BLaER1 treated with 17β-estradiol and CSF1 and Interleukin-3, amounts not matched to agents 10 nM and 100 nM (cell line): ENCODE data around the gene GRAMD1B.
A peak's percentile ranks its signal among the peaks of the same experiment; 100 is the strongest.

Experiments
- H3K27ac ChIP-seq, 11 experiments: shearing (Covaris generic); formaldehyde crosslinking; 2 replicates each; pipeline ENCODE4 v1.8.1; 2022
- H3K27me3 ChIP-seq, 11 experiments: shearing (Covaris generic); formaldehyde crosslinking; 2 replicates each; pipeline ENCODE4 v1.8.1; 2022
- H3K36me3 ChIP-seq, 11 experiments: shearing (Covaris generic); formaldehyde crosslinking; 2 replicates each; pipeline ENCODE4 v1.8.1; 2022
- H3K4me1 ChIP-seq, 10 experiments: shearing (Covaris generic); formaldehyde crosslinking; 2 replicates each; pipeline ENCODE4 v1.8.1; 2022
- H3K4me2 ChIP-seq, 11 experiments: shearing (Covaris generic); formaldehyde crosslinking; 2 replicates each; pipeline ENCODE4 v1.8.1; 2022
- H3K4me3 ChIP-seq, 10 experiments: shearing (Covaris generic); formaldehyde crosslinking; 2 replicates each; pipeline ENCODE4 v1.8.1; 2022
- H3K9ac ChIP-seq, 11 experiments: shearing (Covaris generic); formaldehyde crosslinking; 2 replicates each; pipeline ENCODE4 v1.8.1; 2022
- H3K9me3 ChIP-seq, 11 experiments: shearing (Covaris generic); formaldehyde crosslinking; replicated peaks in 1 of 11; 2 replicates each; pipeline ENCODE4 v1.8.1; 2022
- H4K20me1 ChIP-seq, 11 experiments: shearing (Covaris generic); formaldehyde crosslinking; 2 replicates each; pipeline ENCODE4 v1.8.1; 2022
- Cebpa-rat ChIP-seq, 11 experiments: shearing (Covaris generic); IDR thresholded peaks; 2 replicates each; pipeline ENCODE4 v1.8.1; 2022

GRAMD1B gene

DNA sequence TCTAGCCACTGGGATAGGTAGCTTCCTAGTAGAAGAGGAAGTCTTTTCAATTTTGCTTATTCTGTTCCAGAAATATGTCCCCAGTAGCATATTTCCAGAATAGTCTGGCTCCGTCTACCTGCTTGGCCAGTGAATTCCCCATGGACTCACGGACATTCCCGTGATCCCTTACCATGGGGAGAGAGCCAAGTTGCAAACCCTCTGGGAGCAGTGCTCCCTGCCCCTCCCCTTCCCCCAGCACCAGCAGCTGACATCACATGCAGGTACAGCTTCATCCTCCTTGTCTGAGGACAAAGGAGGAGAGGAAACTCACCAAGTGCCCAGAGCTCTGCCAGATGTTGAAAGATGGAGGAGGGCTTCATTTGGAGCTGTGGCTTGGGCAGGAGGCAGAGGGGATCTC, 61.2 kb downstream of the GRAMD1B start:
- Histone ChIP-seq H4K20me1 (peaks cover 0 to 73% (median 5%) of the 10 kb centered on the region in 11 experiments; a peak in 10 of 22 replicates), H3K36me3 (peaks cover 0 to 14% (median 0%) of the 10 kb centered on the region in 11 experiments; a peak in 3 of 22 replicates), H3K4me1 (0 out of 20 replicates have a peak, but pooled peaks cover 0 to 4% (median 0%) of the 10 kb centered on the region in 10 experiments), H3K27ac (no peak overlapping the region), H3K4me2 (no peak overlapping the region), H3K9ac (no peak overlapping the region), H3K4me3 (no peak overlapping the region), H3K27me3 (peaks cover 0 to 28% (median 0%) of the 10 kb centered on the region in 11 experiments; a peak in 5 of 22 replicates), H3K9me3 (no peaks in the 10 kb centered on the region)
- TF ChIP-seq Cebpa-rat (IDR thresholded peaks at IDR 0.05), result no peak

DNA sequence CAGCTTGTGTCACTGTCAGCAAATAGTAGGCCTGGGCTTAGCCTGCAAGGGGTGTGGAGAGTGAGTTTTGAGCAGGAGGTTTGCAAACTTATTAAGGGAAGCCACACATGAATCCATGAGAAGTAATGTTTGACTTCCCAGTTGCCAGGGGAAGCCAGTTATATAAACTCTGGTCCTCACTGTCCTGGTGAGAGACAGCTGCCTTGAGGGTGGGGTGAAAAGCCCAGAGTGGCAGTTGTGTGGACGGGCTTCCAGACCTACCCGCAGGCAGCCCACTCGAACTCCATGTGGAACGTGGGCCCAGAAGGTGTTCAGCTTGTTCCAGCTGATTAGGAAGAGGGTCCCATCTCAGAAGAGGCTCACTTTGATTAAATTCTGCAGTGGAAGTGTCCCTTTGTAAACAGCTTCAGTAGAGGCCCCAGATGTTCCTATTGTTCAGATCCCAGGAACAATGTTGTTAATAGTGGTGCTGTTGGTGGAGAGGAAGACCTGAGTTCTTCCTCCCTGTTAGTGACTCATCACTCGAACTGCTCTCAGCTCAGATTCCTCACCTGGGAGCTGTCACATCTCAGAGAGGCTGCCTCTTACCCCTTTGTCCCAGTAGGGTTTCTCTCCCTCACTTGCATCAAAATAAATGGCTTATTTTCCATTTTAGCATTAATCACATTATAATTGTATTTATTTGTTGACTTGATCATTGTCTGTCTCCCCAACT, 63.4 kb downstream of the GRAMD1B start:
- Histone ChIP-seq H3K4me1 (0 out of 20 replicates have a peak, but pooled peaks cover 0 to 4% (median 0%) of the 10 kb centered on the region in 10 experiments), H3K9ac (no peak overlapping the region), H3K4me2 (no peak overlapping the region), H3K9me3 (no peaks in the 10 kb centered on the region), H3K4me3 (no peak overlapping the region), H3K36me3 (peaks cover 0 to 12% (median 0%) of the 10 kb centered on the region in 11 experiments; a peak in 4 of 22 replicates), H3K27me3 (peaks cover 0 to 13% (median 0%) of the 10 kb centered on the region in 11 experiments; a peak in 2 of 22 replicates), H4K20me1 (peaks cover 0 to 58% (median 5%) of the 10 kb centered on the region in 11 experiments; a peak in 11 of 22 replicates), H3K27ac (no peak overlapping the region)
- TF ChIP-seq Cebpa-rat (IDR thresholded peaks at IDR 0.05), result no peak

DNA sequence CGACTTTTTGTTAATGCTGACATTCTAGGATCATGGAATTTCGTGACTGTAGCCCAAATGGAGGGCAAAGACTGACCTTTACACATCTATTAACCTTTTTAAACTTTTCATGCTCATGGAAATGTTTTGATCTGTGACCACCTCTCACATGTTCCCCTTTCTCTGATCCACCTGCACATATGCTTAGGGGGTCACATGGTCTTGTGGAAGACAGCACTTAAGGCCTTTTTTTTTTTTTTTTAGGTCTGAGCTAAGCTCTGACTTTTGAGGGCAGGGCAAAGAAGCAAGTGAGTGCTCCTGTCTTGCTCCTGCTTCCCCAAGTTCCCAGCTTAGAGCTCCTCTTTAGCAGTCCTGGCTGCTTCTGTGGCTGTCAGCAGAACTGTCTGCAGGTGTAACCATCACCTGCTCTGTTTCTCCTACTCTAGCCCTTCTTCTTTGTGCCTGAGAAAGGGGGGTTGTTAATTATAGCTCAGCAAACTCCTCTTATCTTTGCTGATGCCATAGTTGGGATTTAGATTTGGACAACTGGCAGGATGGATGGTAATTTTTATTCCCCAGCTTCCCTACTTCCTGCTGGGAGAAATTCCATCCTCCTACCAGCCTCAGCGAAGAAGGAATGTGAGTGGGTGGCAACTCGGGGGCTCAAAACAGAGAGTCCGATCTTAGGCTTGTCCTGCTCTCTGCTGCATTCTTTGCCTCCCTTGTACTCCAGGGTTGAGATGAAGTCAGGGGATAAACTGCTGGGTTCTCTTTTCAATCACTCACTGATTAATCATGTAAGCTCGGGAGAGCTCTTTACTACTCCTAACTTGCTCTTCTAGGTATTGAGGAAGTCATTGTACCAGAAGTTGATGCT, 64.4 kb downstream of the GRAMD1B start:
- H3K9me3 ChIP-seq, result no peaks in the 10 kb centered on the region
- peaks cover 0 to 6% (median 0%) of the 10 kb centered on the region in 11 experiments; a peak in 1 of 22 replicates for H3K27me3 ChIP-seq
- H3K27ac ChIP-seq, result no peak overlapping the region
- H3K9ac ChIP-seq, result no peak overlapping the region
- 0 out of 20 replicates have a peak, but pooled peaks cover 0 to 4% (median 0%) of the 10 kb centered on the region in 10 experiments for H3K4me1 ChIP-seq
- H3K4me2 ChIP-seq, result no peak overlapping the region
- H3K36me3 ChIP-seq, result peaks cover 0 to 12% (median 0%) of the 10 kb centered on the region in 11 experiments; a peak in 4 of 22 replicates
- no peak overlapping the region for H3K4me3 ChIP-seq
- H4K20me1 ChIP-seq, result peaks cover 0 to 58% (median 5%) of the 10 kb centered on the region in 11 experiments; a peak in 11 of 22 replicates
- TF ChIP-seq Cebpa-rat (IDR thresholded peaks at IDR 0.05), result no peak

DNA sequence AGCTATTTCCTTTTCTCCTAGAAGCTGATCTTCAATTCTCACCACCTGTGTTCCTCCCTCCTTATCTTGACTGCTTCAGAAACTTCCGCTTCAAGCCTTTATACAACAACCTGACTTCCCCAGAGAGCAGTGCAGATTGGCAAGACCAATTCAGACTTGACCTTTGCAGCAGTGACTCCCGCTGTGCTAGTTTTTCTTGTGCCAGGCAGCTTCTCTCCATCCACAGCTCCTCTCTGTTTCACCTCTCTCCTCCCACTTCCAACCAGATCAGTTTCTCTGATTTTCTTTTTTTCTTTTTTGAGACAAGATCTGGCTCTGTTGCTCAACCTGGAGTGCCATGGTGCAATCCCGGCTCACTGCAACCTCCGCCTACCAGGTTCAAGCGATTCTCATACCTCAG, 74.3 kb downstream of the GRAMD1B start:
- Histone ChIP-seq H3K36me3 (no peaks in the 10 kb centered on the region; a peak in 1 of 22 replicates), H4K20me1 (peaks cover 0 to 15% (median 0%) of the 10 kb centered on the region in 11 experiments; a peak in 6 of 22 replicates), H3K9me3 (no peaks in the 10 kb centered on the region), H3K27me3 (no peaks in the 10 kb centered on the region), H3K27ac (peak overlapping the region in 3 of 11 experiments; percentile 28 to 41 (median 40); a peak in 3 of 22 replicates), H3K9ac (no peak overlapping the region), H3K4me1 (peaks cover 11 to 36% (median 31%) of the 10 kb centered on the region in 10 experiments), H3K4me3 (no peak overlapping the region), H3K4me2 (peak overlapping the region in 8 of 11 experiments; percentile 16 to 73 (median 64); a peak in 16 of 22 replicates)
- no peak for TF ChIP-seq Cebpa-rat (IDR thresholded peaks at IDR 0.05)

DNA sequence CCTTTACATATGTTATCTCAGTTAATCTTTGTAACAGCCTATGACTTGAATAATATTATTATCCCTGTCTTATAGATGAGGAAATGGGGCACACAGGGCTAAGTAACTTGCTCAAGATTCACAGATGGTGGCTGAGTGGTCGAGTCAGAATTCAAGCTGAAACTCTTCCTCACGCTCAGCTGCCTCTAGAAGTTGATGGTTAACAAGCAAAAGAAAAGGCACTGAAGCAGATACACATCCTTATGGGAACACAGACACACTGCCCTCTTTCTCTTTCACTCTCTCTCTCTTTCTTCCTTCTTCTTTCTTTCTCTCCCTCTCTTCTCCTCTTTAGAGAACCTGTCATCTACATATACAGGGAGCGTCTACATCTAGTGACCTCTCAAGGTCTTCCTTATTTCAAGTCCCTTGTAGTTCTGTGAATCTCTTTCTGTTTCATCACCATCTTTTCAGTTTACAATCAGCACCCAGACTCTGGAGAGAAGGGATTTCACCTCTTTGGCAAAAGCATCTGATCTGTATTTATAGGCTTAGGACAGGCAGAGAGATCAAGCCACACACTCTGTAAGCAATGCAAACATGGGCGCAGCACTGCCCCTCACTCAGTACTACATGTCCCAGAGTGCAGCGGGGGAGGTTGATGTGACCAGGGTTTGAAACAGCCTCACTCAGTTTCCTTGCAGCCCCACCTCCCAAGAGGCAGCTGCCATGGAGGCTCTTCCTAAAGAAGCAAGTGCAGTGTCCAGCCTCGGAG, 75.7 kb downstream of the GRAMD1B start:
- Histone ChIP-seq H3K4me3 (no peak overlapping the region), H3K27ac (peak overlapping the region in 4 of 11 experiments; percentile 28 to 41 (median 34); a peak in 5 of 22 replicates), H3K36me3 (no peaks in the 10 kb centered on the region), H3K9me3 (no peaks in the 10 kb centered on the region), H3K4me1 (peaks cover 11 to 49% (median 42%) of the 10 kb centered on the region in 10 experiments), H3K9ac (no peak overlapping the region), H3K4me2 (peak overlapping the region in 10 of 11 experiments; percentile 10 to 73 (median 57); a peak in 18 of 22 replicates), H4K20me1 (peaks cover 0 to 28% (median 5%) of the 10 kb centered on the region in 11 experiments; a peak in 9 of 22 replicates), H3K27me3 (no peaks in the 10 kb centered on the region)
- TF ChIP-seq Cebpa-rat (IDR thresholded peaks at IDR 0.05), result no peak

DNA sequence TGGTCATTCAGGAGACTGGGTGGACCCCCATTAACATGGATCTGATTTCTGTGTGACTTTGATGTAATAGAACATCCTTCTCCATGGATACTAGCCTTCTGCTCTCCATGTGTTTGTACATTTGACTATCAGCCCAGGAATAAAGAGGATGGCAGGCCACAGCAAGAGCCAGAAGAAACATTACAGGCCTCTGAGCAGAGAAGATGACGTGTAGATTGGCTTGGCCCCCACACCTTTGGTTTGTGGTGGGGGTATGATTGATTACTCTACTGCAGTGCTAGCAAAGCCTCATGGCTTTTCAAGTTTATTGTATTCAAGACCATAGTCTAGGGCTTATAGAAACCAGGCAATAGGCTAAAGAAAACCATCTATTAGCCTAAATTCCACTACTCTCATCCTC, 77.0 kb downstream of the GRAMD1B start:
- H3K9ac ChIP-seq, result no peak overlapping the region
- H3K27me3 ChIP-seq, result no peaks in the 10 kb centered on the region
- no peak for TF ChIP-seq Cebpa-rat (IDR thresholded peaks at IDR 0.05)
- H3K27ac ChIP-seq, result no peak overlapping the region
- H3K4me1 ChIP-seq, result peaks cover 11 to 63% (median 48%) of the 10 kb centered on the region in 10 experiments
- no peaks in the 10 kb centered on the region for H3K36me3 ChIP-seq
- no peaks in the 10 kb centered on the region for H3K9me3 ChIP-seq
- H3K4me3 ChIP-seq, result no peak overlapping the region
- no peak overlapping the region for H3K4me2 ChIP-seq
- peaks cover 0 to 38% (median 5%) of the 10 kb centered on the region in 11 experiments; a peak in 9 of 22 replicates for H4K20me1 ChIP-seq

DNA sequence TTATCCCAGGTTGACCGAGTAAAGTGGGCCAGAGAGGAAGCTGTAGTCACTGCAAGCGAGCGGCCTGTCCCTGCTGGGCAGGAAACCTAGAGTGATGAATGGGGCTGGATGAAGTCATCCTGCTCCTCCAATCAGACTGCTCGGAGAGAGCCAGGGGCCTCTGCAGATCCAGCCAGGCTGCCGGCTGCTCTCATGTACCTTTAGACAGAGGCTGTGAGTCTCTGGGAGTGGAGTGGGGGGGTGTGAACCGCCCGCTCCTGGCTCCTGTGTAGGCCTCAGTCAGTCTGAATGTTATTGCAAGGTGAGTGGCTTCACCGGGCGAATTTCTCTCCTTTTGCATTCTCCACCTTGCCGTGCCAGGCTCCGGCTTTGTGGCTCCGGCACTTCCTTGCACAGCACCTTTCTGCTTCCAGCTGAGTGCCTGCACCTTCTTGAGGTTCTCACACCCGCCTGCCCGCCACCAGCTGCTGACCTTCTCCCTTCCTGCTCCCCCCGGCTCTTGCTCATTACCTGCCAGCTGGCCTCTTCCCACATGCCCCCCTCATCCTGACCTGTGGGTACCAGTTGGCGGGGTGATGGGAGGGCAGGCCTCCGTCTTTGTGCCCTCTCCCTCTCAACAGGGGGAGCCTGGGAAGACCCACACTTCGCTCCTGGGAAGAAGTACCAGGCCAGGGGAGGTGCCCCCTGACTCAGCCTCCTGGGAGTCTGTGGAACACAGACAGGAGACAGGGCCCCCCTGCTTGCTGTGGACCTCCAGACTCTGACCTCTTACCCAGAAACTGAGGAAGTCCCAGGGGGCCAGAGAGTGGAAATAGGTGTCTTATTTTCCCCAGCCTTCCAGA, 79.9 kb downstream of the GRAMD1B start:
- Histone ChIP-seq H3K4me3 (no peak overlapping the region), H3K9me3 (no peaks in the 10 kb centered on the region), H3K4me2 (peak overlapping the region in 8 of 11 experiments; percentile 23 to 52 (median 39); a peak in 10 of 22 replicates), H3K36me3 (no peaks in the 10 kb centered on the region; a peak in 1 of 22 replicates), H3K27me3 (no peaks in the 10 kb centered on the region), H4K20me1 (peaks cover 0 to 41% (median 5%) of the 10 kb centered on the region in 11 experiments; a peak in 9 of 22 replicates), H3K27ac (no peak overlapping the region), H3K4me1 (peaks cover 6 to 47% (median 37%) of the 10 kb centered on the region in 10 experiments; a peak in 18 of 20 replicates), H3K9ac (no peak overlapping the region; a peak in 1 of 22 replicates)
- no peak for TF ChIP-seq Cebpa-rat (IDR thresholded peaks at IDR 0.05)
